ENCODE data around the gene RIMBP2.

Gene RIMBP2

GRCh38 chr12:130626601-130627000, 89.5 kb downstream of the RIMBP2 start:
- DNase-seq: peak in 1 of 5 experiments; percentile 5

GRCh38 chr12:130625201-130625600, 90.9 kb downstream of the RIMBP2 start:
- DNase-seq: no peak

- no peak for DNase-seq
Observed at GRCh38 chr12:130622803-130623202, 93.3 kb downstream of the RIMBP2 start.

- DNase-seq: no peak
Observed at GRCh38 chr12:130621696-130622298, 94.3 kb downstream of the RIMBP2 start.

GRCh38 chr12:130620756-130621155, 95.3 kb downstream of the RIMBP2 start:
- no peak for DNase-seq

- no peak for DNase-seq
Observed at GRCh38 chr12:130620281-130620680, 95.8 kb downstream of the RIMBP2 start.

GRCh38 chr12:130619385-130620001, 96.6 kb downstream of the RIMBP2 start:
- no peak for DNase-seq

GRCh38 chr12:130617219-130617618, 98.9 kb downstream of the RIMBP2 start:
- no peak for DNase-seq

GRCh38 chr12:130615861-130616345, 100.2 kb downstream of the RIMBP2 start:
- DNase-seq: no peak

- no peak for DNase-seq
Observed at GRCh38 chr12:130614530-130614905, 101.6 kb downstream of the RIMBP2 start.

GRCh38 chr12:130613831-130614529, 102.1 kb downstream of the RIMBP2 start:
- no peak for DNase-seq

- no peak for DNase-seq
Observed at GRCh38 chr12:130613131-130613530, 103.0 kb downstream of the RIMBP2 start.

GRCh38 chr12:130611026-130611905, 104.8 kb downstream of the RIMBP2 start:
- no peak for DNase-seq

- DNase-seq: no peak
Observed at GRCh38 chr12:130609966-130610365, 106.1 kb downstream of the RIMBP2 start.

GRCh38 chr12:130608831-130609230, 107.3 kb downstream of the RIMBP2 start:
- DNase-seq: no peak

- no peak for DNase-seq
Observed at GRCh38 chr12:130608132-130608531, 108.0 kb downstream of the RIMBP2 start.

- no peak for DNase-seq
Observed at GRCh38 chr12:130606231-130606630, 109.9 kb downstream of the RIMBP2 start.

GRCh38 chr12:130603396-130603965, 112.6 kb downstream of the RIMBP2 start:
- DNase-seq: no peak

- DNase-seq: no peak
Observed at GRCh38 chr12:130602251-130602650, 113.8 kb downstream of the RIMBP2 start.

- no peak for DNase-seq
Observed at GRCh38 chr12:130601327-130601726, 114.8 kb downstream of the RIMBP2 start.

- DNase-seq: no peak
Observed at GRCh38 chr12:130596241-130596640, 119.9 kb downstream of the RIMBP2 start.

GRCh38 chr12:130595566-130595965, 120.5 kb downstream of the RIMBP2 start:
- no peak for DNase-seq

- no peak for DNase-seq
Observed at GRCh38 chr12:130593056-130593455, 123.0 kb downstream of the RIMBP2 start.

Data from T-helper 2 cell (primary cell).